ENCODE results near the gene PPM1E. TPM values are rescaled to one million over a fixed set of nuclear protein-coding genes. Genes with fewer than 3 reads are reported as not detected.
"Not testable (repeated sequence)": the region's sequence is repeated elsewhere in the genome, so short reads cannot be mapped to it uniquely, and the experiment has no call there.

PPM1E gene
- total RNA-seq, 1 donor from 2014 or later = 0.30 TPM

- intact Hi-C loops (cut with DNase I) = no loop called here
- Histone ChIP-seq H3K4me3 (no peak overlapping the region), H3K9me3 (no peaks in the 10 kb centered on the region), H3K36me3 (no peaks in the 10 kb centered on the region), H3K27me3 (ENCODE audit: low read depth) (no peaks in the 10 kb centered on the region), H3K27ac (no peak overlapping the region), H3K4me1 (no peaks in the 10 kb centered on the region)
- no peak for TF ChIP-seq CTCF (IDR thresholded peaks at IDR 0.05)
- DNase-seq = no peak
- ATAC-seq = no peak
Observed at GRCh38 chr17:58956997-58957724, 201.5 kb downstream of the PPM1E start.

GRCh38 chr17:58957725-58958073, 202.0 kb downstream of the PPM1E start:
- intact Hi-C loops (cut with DNase I); ATAC-seq; H3K4me1 ChIP-seq; H3K4me3 ChIP-seq; H3K27me3 ChIP-seq (ENCODE audit: low read depth); H3K27ac ChIP-seq; H3K36me3 ChIP-seq; DNase-seq; H3K9me3 ChIP-seq: not testable (repeated sequence)

- ATAC-seq (peak; percentile 56 to 62), DNase-seq (no peak)
- Histone ChIP-seq H3K4me3 (no peak overlapping the region), H3K27ac (no peak overlapping the region), H3K27me3 (ENCODE audit: low read depth) (no peaks in the 10 kb centered on the region), H3K4me1 (no peaks in the 10 kb centered on the region), H3K9me3 (no peaks in the 10 kb centered on the region), H3K36me3 (no peaks in the 10 kb centered on the region)
- TF ChIP-seq CTCF (IDR thresholded peaks at IDR 0.05) = peak; percentile 18
- intact Hi-C loops (cut with DNase I) = no loop called here
Observed at GRCh38 chr17:58960068-58960467, 204.4 kb downstream of the PPM1E start.

GRCh38 chr17:58965221-58965620, 209.6 kb downstream of the PPM1E start:
- intact Hi-C loops (cut with DNase I) = no loop called here
- Histone ChIP-seq H3K4me1 (no peaks in the 10 kb centered on the region), H3K36me3 (no peaks in the 10 kb centered on the region), H3K27me3 (ENCODE audit: low read depth) (no peaks in the 10 kb centered on the region), H3K27ac (no peak overlapping the region), H3K4me3 (no peak overlapping the region), H3K9me3 (no peaks in the 10 kb centered on the region)
- DNase-seq (no peak), ATAC-seq (no peak)
- TF ChIP-seq CTCF (IDR thresholded peaks at IDR 0.05) = no peak

- Histone ChIP-seq H3K27me3 (ENCODE audit: low read depth) (no peaks in the 10 kb centered on the region), H3K4me1 (no peaks in the 10 kb centered on the region), H3K9me3 (no peaks in the 10 kb centered on the region), H3K36me3 (no peaks in the 10 kb centered on the region), H3K27ac (no peak overlapping the region), H3K4me3 (no peak overlapping the region)
- DNase-seq = no peak
- TF ChIP-seq CTCF (IDR thresholded peaks at IDR 0.05) = no peak
- ATAC-seq = no peak
- intact Hi-C loops (cut with DNase I) = no loop called here
Observed at GRCh38 chr17:58966208-58966607, 210.6 kb downstream of the PPM1E start.

GRCh38 chr17:58968426-58969061, 212.9 kb downstream of the PPM1E start:
- Histone ChIP-seq H3K9me3 (no peaks in the 10 kb centered on the region), H3K27ac (no peak overlapping the region), H3K36me3 (no peaks in the 10 kb centered on the region), H3K4me1 (no peaks in the 10 kb centered on the region), H3K4me3 (no peak overlapping the region), H3K27me3 (ENCODE audit: low read depth) (no peaks in the 10 kb centered on the region)
- DNase-seq (no peak), ATAC-seq (no peak)
- TF ChIP-seq CTCF (IDR thresholded peaks at IDR 0.05) = no peak
- intact Hi-C loops (cut with DNase I) = no loop called here

Measured in lower lobe of right lung (tissue), 2 donors.